Renal cortex interstitium (tissue), 11 donors: Measurements from ENCODE around the gene ITPKB. TPM values are rescaled to one million over a fixed set of nuclear protein-coding genes. Genes with fewer than 3 reads are reported as not detected.
"Not testable (repeated sequence)": the region's sequence is repeated elsewhere in the genome, so short reads cannot be mapped to it uniquely, and the experiment has no call there.

Experiments used
- DNase-seq, 11 donors: peaks; one replicate each; pipeline ENCODE4 v3.0.0-alpha.2; 2013; ENCODE audit warnings: low read depth in 9 of 11, low spot score in 4 of 11; ENCODE audit errors: extremely low read depth in 1 of 11
- polyA plus RNA-seq, 3 donors: library from polyadenylated mRNA; unstranded; fragments of 120-200 nt; gene quantifications; one replicate each; pipeline ENCODE4 v1.2.1, GENCODE V29; 2013; ENCODE audit not compliant: insufficient read length in 3 of 3

Gene ITPKB
- polyA plus RNA-seq, 3 donors: 20.2 to 26.3 (median 26.3) TPM

DNA sequence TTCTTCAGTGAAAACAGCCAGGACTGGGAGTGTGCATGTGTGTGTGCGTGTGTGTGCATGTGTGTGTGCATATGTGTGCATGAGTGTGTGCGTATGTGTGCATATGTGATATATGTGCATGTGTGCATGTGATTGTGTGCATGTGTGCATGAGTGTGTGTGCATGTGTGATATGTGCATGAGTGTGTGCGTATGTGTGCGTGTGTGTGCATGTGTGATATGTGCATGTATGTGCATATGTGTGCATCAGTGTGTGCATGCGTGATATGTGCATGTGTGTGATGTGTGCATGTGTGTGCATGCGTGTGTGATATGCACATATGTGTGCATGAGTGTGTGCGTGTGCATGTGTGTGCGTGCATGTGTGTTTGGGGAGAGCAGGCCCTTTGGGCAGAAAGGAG, 89.8 kb downstream of the ITPKB start:
- DNase-seq: no peak

DNA sequence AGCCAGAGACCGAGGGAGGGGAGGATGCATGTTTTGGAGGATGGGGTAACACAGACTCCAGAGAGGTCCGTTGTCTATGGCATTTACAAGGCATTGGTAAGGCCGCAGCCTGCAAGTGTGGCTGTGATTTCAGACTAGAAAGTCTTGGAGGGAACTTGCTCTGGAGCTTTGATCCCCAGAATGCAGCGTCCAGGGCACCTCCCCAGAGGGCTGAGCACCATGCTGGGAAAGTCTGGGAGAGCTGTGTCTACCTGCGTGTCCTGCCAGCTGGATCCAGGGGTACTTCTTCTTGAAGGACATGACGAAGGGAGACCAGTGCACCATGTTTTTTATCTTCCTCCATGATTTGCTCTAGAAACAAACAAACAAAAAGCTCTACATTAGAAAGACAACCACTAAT, 90.7 kb downstream of the ITPKB start:
- DNase-seq: no peak

GRCh38 chr1:226647719-226648118, 91.4 kb downstream of the ITPKB start:
- DNase-seq: no peak

GRCh38 chr1:226646870-226647449, 92.1 kb downstream of the ITPKB start:
- no peak for DNase-seq

GRCh38 chr1:226646026-226646869, 92.8 kb downstream of the ITPKB start:
- DNase-seq: no peak

DNA sequence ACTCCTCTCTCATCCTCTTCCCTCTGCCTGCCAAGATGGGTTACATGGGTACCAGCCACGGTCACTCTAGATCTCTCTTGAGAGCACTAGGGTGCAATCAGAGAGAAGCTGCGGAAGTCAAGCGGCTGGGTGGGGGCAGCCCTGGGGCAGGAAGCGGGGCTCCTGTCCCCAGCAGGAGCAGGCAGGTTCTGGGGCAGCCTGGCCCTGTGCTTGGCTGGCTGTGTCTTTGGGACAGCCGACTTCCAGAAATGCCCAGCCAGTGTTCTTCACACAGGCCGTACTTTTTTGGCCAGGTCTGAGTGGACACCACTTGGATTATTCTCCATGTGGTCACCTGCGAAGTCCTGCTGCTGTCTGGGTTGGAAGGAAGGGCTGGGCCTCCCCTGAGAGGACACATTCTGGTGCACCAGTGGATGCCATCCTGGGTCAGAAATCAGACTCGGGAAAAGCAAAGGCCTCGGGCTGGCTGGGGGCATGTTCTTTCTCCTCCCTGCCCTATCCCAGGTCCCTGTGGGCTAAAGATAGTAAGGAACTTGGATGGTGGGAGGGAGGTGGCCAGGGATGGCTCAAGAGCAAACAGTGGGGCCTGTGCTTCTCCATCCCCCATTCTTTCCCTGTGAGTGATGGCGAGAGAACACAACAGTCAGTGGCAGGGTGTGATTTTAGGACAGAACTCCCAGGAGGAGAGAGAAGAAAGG, 93.7 kb downstream of the ITPKB start:
- no peak for DNase-seq

- DNase-seq: no peak
Measured at GRCh38 chr1:226644541-226645176, 94.4 kb downstream of the ITPKB start.

DNA sequence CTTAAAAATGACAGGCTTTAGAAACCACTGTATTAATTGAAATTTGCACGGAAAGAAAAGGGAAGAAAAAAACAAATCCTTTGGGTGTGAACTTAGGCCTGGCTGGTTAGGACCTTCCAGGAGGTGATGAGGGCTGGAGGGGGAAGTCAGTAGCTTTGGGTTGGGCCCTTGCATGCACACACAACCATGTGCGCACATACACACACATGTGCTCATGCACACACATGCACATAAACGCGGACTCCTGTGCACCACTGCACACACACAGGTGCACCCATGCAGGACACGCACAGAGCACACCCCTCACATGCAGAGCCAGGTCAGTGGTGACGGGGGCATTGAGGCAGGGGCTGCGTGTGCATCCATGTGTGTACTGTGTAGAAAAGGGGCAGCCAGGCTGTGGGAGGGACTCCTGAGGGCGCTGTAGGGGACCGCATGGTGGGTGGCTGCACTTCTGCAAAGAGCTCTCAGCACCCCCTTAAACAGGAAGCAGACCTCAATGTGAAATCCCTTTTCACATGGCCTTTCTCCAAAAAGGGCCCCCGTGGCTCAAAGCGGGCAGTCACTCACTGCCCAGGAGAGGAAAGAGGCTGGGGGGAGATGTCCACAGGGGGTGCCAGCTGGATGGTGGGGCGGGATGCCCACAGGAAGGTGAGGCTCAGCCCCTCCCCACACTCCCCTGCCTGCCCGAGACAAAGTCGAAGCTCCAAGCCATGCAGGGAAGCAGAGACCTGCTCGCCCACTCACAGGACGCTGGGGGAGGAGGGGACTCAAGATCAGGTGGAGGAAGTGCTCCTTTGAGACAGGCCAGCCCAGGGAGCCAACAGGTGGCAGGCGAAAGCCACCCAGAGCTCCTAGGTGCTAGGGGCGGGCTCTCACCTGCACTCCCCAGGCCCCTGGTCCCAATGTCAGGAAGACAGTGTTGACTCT, 95.2 kb downstream of the ITPKB start:
- DNase-seq: no peak

- DNase-seq: no peak
Measured at GRCh38 chr1:226643177-226643576, 95.9 kb downstream of the ITPKB start.

- no peak for DNase-seq
Measured at GRCh38 chr1:226642421-226642820, 96.7 kb downstream of the ITPKB start.

DNA sequence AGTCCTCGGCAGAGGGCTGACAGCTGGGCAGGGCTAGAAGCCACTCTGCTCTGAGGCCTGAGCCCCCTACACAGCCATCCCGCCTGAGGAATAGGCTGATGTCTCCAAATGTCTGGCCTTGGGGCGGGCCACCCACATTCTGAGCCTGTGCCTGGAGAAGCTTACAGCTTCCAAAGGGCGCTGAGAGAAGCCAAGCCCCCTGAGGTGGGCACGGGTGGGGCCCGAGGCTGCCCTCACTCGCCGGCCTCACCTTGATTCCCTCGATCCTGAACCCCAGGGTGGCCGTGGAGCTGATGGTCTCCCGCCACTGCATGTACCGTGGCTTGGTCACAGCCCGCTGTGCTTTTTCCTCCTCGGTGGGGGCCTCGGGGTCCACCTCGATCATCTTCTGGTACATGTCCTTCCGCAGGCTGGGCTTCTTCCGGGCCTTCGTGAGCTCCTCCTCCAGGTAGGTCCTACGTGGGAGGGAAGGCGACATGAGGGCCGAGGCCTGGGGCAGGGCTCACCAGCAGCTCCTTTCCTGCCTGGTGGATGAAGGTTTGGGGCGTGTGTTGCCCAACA, 97.3 kb downstream of the ITPKB start:
- DNase-seq: no peak

GRCh38 chr1:226640321-226641136, 98.6 kb downstream of the ITPKB start:
- DNase-seq: no peak

GRCh38 chr1:226639631-226640061, 99.4 kb downstream of the ITPKB start:
- no peak for DNase-seq

- DNase-seq: not testable (repeated sequence)
Measured at GRCh38 chr1:226639206-226639605, 99.9 kb downstream of the ITPKB start.

GRCh38 chr1:226638608-226639007, 100.5 kb downstream of the ITPKB start:
- DNase-seq: no peak

DNA sequence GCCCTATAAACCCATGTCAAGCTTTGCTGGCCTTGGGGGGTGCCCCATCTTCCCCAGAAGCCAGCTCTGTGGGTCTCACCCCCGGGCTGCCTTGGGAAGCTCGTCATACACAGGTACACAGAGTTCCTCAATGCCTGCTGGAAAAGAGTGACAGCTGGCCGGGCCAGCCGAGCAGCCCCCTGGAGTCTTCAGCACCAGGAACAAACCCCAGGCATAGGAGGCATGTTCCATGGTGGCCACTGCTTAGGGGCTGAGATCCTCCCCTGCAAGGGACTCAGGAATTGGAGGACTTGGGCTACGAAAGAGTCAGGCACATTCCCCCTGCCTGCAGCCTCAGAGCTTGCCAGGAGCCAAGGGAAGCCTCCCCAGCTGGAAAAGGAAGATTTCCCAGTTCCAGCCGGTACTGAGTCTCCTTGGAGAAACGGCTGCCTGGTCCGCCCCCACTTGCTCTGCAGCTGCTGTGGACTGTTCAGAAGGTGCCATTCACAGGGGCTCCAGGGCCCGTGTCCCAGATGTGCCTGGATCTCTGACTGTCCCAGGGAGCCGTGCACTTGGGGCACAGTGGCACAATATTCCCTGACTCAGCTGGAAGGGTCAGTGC, 101.0 kb downstream of the ITPKB start:
- DNase-seq: no peak
